Kasumi-1 (cell line): ENCODE measurements around the gene FREM1.

Experiments used
- DNase-seq, 2 experiments: peaks; one replicate each; lab custom pipeline; 2025; lab: John Stamatoyannopoulos, UW

Gene FREM1

GRCh38 chr9:14868772-14869583, 41.2 kb downstream of the FREM1 start:
- DNase-seq, result no peak

GRCh38 chr9:14868418-14868771, 41.8 kb downstream of the FREM1 start:
- no peak for DNase-seq

- DNase-seq, result no peak
These were observed 44.0 kb downstream of the FREM1 start for GRCh38 chr9:14866200-14866749.

GRCh38 chr9:14864309-14864708, 45.9 kb downstream of the FREM1 start:
- DNase-seq, result no peak

GRCh38 chr9:14863402-14863801, 46.8 kb downstream of the FREM1 start:
- DNase-seq, result no peak

GRCh38 chr9:14857449-14858305, 52.6 kb downstream of the FREM1 start:
- no peak for DNase-seq

- DNase-seq, result no peak
These were observed 60.4 kb downstream of the FREM1 start for GRCh38 chr9:14849851-14850250.

- DNase-seq, result no peak
These were observed 60.9 kb downstream of the FREM1 start for GRCh38 chr9:14849296-14849695.

GRCh38 chr9:14846871-14847311, 63.3 kb downstream of the FREM1 start:
- peak; percentile 9 to 25 for DNase-seq

GRCh38 chr9:14843163-14843562, 67.1 kb downstream of the FREM1 start:
- DNase-seq, result no peak

- no peak for DNase-seq
These were observed 68.0 kb downstream of the FREM1 start for GRCh38 chr9:14842269-14842668.

- DNase-seq, result no peak
These were observed 71.5 kb downstream of the FREM1 start for GRCh38 chr9:14838701-14839100.

- DNase-seq, result no peak
These were observed 73.3 kb downstream of the FREM1 start for GRCh38 chr9:14836885-14837284.

- no peak for DNase-seq
These were observed 78.6 kb downstream of the FREM1 start for GRCh38 chr9:14831661-14832060.

- no peak for DNase-seq
These were observed 79.2 kb downstream of the FREM1 start for GRCh38 chr9:14831074-14831473.

GRCh38 chr9:14830057-14830456, 80.2 kb downstream of the FREM1 start:
- no peak for DNase-seq

- DNase-seq, result no peak
These were observed 81.0 kb downstream of the FREM1 start for GRCh38 chr9:14829204-14829603.

GRCh38 chr9:14827805-14828204, 82.4 kb downstream of the FREM1 start:
- DNase-seq, result no peak

GRCh38 chr9:14824481-14824880, 85.7 kb downstream of the FREM1 start:
- DNase-seq, result no peak

GRCh38 chr9:14823800-14824199, 86.4 kb downstream of the FREM1 start:
- no peak for DNase-seq

- no peak for DNase-seq
These were observed 87.6 kb downstream of the FREM1 start for GRCh38 chr9:14822666-14823065.

GRCh38 chr9:14819183-14819582, 91.0 kb downstream of the FREM1 start:
- no peak for DNase-seq

GRCh38 chr9:14814249-14814628, 96.0 kb downstream of the FREM1 start:
- no peak for DNase-seq
